Bone marrow (tissue), 2 donors: ENCODE results near the gene HIVEP3.

Experiments
- DNase-seq, 2 donors: peaks; one replicate each; lab custom pipeline; 2025; lab: John Stamatoyannopoulos, UW

HIVEP3 gene

GRCh38 chr1:41848216-41848952 lies 70.3 kb downstream of the HIVEP3 start:
- DNase-seq: no peak

DNA sequence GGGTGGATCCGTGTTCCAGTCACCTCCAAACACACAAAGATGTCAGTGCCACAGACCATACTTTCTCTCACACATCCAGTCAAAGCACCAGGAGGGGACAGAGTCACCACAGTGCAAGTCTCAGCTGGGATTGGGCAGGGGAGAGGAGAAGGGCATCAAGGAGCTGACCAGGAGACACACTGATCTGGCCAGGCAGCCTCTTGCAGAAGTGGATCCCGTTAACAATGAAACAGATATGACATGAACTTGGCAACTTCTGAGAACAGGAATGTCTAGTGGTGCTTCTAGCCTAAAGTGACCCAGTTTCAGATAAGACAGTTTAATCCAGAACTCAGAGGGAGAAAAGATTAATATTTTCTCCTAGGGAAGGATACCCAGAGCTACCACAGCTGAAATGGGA lies 71.0 kb downstream of the HIVEP3 start:
- DNase-seq: no peak

DNA sequence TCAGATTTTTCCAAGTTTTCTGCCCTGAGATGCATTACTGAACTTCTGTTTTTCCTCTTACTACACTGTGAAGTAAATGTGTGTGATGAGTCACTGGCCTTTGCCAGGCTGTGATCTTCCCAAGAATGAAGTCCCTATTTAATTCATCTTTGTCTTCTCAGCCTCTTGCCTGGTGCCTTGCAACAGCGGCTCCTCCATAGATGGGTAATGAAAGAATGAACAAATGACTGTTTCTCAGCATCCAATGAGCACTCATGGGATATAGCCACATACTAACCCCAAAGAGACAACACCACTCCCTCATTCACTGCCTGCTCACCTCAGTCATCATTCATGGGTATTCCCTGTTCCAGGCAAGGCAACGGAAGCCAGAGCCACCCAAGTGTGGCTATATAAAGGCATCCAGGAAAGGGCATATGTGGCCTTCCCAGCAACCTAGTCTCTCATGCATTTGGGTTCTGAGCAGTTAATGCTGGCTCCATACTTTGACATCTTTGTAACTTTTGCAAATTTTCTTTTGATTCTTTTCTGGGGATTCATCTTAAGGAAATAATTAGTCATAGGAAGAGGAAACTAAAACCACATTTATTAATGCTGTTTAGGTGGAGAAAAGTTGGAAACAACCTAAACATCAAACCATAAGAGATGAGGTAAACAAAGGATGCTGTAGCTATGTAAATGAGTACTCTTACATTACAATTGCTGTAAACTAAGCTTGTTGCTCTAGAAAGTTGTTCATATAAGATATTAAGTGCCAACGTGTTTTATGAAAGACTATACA lies 71.9 kb downstream of the HIVEP3 start:
- DNase-seq: no peak

DNA sequence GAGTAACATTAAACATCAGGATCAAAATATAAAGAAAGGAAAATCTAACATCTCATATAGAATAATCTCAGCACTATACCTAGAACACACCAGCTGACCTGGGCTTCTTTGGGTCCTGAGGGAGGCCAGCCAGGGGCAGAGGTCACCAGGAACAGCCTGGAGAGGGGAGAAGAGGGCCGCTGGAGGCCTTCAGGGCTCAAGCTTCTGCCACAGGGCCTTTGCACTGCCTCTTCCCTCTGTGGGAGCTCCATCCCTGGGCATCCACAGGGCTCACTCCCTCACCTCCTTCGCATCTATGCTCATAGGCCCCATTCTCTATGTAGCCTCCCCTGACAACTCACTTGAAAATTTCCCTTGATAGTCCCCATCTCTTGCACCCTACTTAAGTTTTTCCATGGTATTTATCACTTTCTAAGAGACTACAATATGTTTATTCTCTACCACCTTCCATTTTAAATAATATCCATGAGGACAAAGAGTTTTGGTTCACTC lies 73.9 kb downstream of the HIVEP3 start:
- no peak for DNase-seq

- no peak for DNase-seq
Measured at GRCh38 chr1:41844255-41844654, 74.5 kb downstream of the HIVEP3 start.

DNA sequence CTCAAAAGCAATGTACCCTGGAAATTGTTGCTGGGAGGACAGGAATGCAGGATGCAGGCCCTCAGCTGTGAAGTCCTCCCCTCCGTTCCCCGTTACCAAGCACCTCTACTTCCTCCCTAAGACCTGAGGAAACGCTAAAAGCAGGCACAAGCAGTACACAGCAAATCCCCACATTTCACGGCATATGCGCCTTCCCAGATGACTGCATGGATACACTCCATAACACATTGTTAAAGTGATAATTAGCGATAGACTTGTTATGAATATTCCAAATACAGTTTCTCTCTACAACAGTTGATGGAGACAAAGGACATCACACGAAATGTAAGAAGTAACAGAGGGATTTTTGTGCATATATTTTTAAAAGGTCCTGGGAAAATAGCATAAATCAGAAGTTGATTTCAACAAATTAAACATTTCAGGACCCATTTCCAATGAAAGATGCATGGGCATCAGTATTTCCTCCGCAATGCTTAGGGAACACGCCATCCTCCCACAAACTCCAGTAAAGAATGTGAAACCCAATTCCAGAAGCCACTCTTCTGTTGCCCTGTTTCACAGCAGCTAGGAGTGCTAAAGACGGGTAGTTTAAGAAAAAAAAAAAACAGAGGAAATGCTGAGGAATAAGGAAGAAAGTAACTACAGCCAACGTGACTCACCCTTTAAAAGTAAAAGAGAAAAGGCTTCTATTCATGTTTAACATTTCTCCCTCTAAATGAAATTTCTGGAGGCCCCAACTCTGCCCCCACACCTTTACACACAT lies 75.5 kb downstream of the HIVEP3 start:
- DNase-seq: peak in 1 of 2 donors; percentile 64

DNA sequence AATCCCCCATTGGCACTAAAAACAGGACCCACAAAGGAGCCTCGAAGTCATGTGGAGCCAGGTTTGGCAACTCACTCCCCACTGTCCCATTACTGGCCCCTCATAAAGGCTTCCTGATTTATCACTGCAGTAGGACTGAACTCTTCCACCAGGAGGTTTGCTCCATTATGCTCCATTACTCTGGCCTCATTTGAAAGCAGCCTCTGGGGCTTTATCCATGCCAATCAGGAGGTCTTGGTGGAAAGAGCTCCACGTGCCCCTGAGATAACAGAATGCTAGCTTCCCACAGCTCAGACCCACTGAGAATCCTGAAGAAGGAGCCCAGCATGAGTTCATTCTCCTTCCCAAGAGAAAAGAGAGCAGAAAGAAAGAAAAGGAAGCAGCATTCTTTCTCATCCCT lies 76.4 kb downstream of the HIVEP3 start:
- DNase-seq: no peak

- no peak for DNase-seq
Measured at GRCh38 chr1:41840592-41841246, 78.0 kb downstream of the HIVEP3 start.

GRCh38 chr1:41838266-41838665 lies 80.5 kb downstream of the HIVEP3 start:
- no peak for DNase-seq

DNA sequence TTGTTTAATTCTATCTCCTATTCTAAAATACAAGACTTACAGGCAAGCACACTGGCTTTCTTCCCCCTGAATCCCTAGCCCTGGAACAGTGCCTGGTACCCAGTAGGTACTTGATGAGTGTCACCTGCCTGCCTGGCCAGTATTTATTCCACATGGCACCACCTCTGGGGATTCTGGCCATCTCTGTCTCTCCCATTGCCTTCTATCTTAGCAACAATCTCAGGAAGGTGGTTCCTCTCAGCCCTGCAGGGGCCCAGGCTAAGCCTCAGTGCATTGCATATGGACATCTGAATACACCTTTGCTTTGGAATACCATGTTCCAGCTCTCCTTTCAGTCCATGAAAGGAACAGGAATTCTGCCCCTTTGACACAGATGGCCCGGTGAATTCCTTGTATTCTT lies 81.0 kb downstream of the HIVEP3 start:
- DNase-seq: no peak

DNA sequence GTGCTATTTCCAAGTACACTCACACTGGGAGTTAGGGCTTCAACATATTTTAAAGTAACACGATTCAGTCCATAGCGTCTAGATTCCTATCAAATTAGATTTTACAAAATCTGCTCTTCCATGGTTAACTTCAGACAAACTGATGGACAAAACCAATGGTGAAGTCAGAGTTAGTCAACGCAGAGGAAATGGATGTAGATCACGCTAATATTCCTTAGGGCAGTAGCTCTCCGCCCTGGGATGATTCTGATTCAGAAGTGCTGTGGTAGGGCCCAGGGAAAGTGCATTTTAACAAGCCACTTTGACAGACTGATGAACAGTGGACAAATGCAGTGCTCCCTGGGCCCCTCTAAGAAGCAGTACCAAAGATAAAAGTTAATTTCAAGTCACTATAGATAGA lies 83.2 kb downstream of the HIVEP3 start:
- no peak for DNase-seq

GRCh38 chr1:41833519-41834000 lies 85.2 kb downstream of the HIVEP3 start:
- DNase-seq: no peak

- DNase-seq: no peak
Measured at GRCh38 chr1:41830726-41831125, 88.0 kb downstream of the HIVEP3 start.

DNA sequence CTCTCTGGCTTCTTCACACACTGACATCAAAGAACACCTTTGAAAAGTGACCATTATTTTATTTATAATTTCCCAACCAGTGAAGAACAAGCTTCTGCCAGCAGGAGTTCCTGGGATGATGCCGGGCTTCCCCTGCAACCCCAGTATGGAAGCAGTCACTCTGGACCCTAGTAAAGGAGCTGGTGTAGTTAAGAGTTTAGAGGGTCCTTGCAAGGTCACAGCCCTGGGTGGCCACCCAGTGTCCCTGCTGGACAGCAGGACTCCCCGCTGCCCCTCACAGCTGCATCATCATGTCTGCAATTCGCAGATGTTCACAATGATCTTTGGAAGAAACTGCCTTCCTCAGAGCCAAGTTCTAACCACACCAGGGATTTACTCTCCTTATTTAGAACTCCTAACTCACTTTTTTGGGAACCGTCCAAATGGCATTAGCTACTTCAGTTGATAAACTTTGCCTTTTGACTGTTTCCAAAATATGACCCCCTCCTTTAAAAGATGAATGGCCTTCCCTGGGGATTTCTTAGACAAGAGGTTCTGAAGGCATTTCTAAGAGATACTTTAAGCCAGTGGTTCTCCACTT lies 90.6 kb downstream of the HIVEP3 start:
- DNase-seq: no peak

GRCh38 chr1:41823471-41823870 lies 95.3 kb downstream of the HIVEP3 start:
- DNase-seq: no peak

DNA sequence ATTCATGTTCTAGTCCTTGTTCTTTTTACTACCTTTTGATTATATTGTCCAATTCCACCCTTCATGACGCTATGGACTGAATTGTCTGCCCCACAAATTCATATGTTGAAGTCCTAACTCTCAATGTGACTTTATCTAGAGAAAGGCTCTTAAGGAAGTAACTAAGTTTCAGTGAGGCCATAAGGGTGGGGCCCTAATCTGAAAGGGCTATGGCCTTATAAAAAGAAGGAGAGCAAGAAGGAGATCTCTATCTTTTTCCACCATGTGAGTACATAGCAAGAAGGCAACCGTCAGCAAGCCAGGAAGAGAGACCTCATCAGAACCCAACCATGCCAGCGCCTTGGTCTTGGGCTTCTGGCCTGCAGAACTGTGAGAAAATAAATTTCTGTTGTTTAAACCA lies 95.9 kb downstream of the HIVEP3 start:
- no peak for DNase-seq

- no peak for DNase-seq
Measured at GRCh38 chr1:41819843-41820242, 98.9 kb downstream of the HIVEP3 start.

DNA sequence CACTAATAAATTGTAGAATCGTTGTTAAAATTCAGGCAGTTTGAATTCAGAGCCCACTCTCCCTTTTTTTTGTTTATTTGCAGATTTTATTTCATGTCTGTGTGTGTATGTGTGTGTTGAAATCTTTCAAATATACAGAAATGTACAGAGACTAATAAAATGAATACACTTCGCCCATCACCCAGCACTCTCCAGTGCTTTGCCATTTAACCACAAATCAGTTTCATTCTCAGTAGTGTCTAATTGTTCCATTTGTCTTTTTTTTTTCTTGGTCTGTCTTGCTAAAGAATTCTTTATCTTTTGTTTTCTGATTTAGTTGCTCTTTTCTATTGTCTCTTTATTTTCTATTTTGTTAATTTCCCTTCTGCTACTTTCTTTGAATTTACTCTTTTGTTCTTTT lies 99.7 kb downstream of the HIVEP3 start:
- DNase-seq: no peak

DNA sequence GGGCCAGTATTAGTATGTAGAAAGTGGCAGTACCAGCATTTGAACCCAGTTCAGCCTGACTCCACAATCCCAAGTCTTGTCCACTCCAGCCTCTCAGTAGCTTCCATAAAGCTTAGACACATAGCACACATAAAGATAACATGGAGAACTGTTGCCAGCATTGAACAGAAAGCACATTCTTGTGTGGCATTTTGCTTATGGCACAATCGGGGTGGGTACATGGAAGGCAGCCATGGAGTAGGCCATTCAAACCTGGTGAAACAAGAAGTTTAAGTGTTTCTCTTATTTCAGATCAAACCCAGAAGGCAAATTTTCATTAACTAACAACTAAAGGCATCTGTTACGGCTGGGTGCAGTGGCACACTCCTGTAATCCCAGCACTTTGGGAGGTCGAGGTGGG lies 102.7 kb downstream of the HIVEP3 start:
- DNase-seq: no peak

GRCh38 chr1:41813755-41814745 lies 104.7 kb downstream of the HIVEP3 start:
- no peak for DNase-seq
